ENCODE results near the gene NAXD. TPM values are rescaled to one million over a fixed set of nuclear protein-coding genes. Genes with fewer than 3 reads are reported as not detected.

Gene NAXD
- total and polyA plus RNA-seq, 2 experiments from 2014 or later: 16.9 to 18.5 TPM

GRCh38 chr13:110600980-110601379, 14.4 kb upstream of the NAXD start:
- Mint-ChIP-seq H3K36me3 (ENCODE audit: low read depth) (peaks cover 3% of the 10 kb centered on the region; the same call in 1 of the 3 replicates), H3K4me1 (peaks cover 3% of the 10 kb centered on the region; the same call in 1 of the 3 replicates), H3K4me3 (no peak overlapping the region), H3K9me3 (peaks cover 7% of the 10 kb centered on the region; the same call in 2 of the 3 replicates), H3K27me3 (ENCODE audit: insufficient read depth, low read depth, poor library complexity) (peaks cover 7% of the 10 kb centered on the region), H3K27ac (no peak overlapping the region)
- Histone ChIP-seq H3K4me1 (ENCODE audit: insufficient read depth) (no peaks in the 10 kb centered on the region), H3K9me2 (ENCODE audit: insufficient read depth) (no peaks in the 10 kb centered on the region), H3K4me3 (no peak overlapping the region), H3K27ac (ENCODE audit: low read depth) (no peak overlapping the region), H3F3A (replicated peaks; ENCODE audit: low read depth) (no peaks in the 10 kb centered on the region), H3K36me3 (ENCODE audit: insufficient read depth) (no peaks in the 10 kb centered on the region), H4K20me1 (replicated peaks; ENCODE audit: insufficient read depth) (no peaks in the 10 kb centered on the region), H2AFZ (no peak overlapping the region), H3K79me2 (replicated peaks; ENCODE audit: insufficient read depth) (no peaks in the 10 kb centered on the region), H3K27me3 (ENCODE audit: insufficient read depth) (no peaks in the 10 kb centered on the region), H3K4me2 (no peak overlapping the region)
- no peak for TF ChIP-seq EZH2phosphoT487 (IDR thresholded peaks at IDR 0.05; ENCODE audit: unreplicated experiment)
- no peak for TF ChIP-seq CREB1 (CRISPR knock-in tag; IDR thresholded peaks at IDR 0.05; ENCODE audit: low read depth)
- TF ChIP-seq CTCF (conservative IDR thresholded peaks at IDR 0.05; ENCODE audit: low read depth in 2 of 2): no peak
- no peak for TF ChIP-seq POLR2AphosphoS5 (IDR thresholded peaks at IDR 0.05; ENCODE audit: low read depth)
- no peak for DNase-seq (ENCODE audit: low spot score)
- ATAC-seq: no peak

- DNase-seq (ENCODE audit: low spot score) (no peak), ATAC-seq (no peak)
- no peaks in the 10 kb centered on the region for H3K36me3 ChIP-seq (ENCODE audit: insufficient read depth)
- Mint-ChIP-seq H3K4me1 (peaks cover 3% of the 10 kb centered on the region), H3K27me3 (ENCODE audit: insufficient read depth, low read depth, poor library complexity) (peaks cover 7% of the 10 kb centered on the region), H3K9me3 (peaks cover 18% of the 10 kb centered on the region), H3K27ac (no peak overlapping the region), H3K4me3 (no peak overlapping the region), H3K36me3 (ENCODE audit: low read depth) (peaks cover 7% of the 10 kb centered on the region)
- H3K9me2 ChIP-seq (ENCODE audit: insufficient read depth): no peaks in the 10 kb centered on the region
- H3K27ac ChIP-seq (ENCODE audit: low read depth): no peak overlapping the region
- no peaks in the 10 kb centered on the region for H3F3A ChIP-seq (replicated peaks; ENCODE audit: low read depth)
- H3K27me3 ChIP-seq (ENCODE audit: insufficient read depth): no peaks in the 10 kb centered on the region
- H3K4me2 ChIP-seq: no peak overlapping the region
- H3K79me2 ChIP-seq (replicated peaks; ENCODE audit: insufficient read depth): no peaks in the 10 kb centered on the region
- H3K4me3 ChIP-seq: no peak overlapping the region
- no peaks in the 10 kb centered on the region for H4K20me1 ChIP-seq (replicated peaks; ENCODE audit: insufficient read depth)
- no peak overlapping the region for H2AFZ ChIP-seq
- peaks cover 2% of the 10 kb centered on the region; the same call in 1 of the 2 replicates for H3K4me1 ChIP-seq (ENCODE audit: insufficient read depth)
- no peak for TF ChIP-seq CTCF (conservative IDR thresholded peaks at IDR 0.05; ENCODE audit: low read depth in 2 of 2)
- TF ChIP-seq EZH2 (IDR thresholded peaks at IDR 0.05; ENCODE audit: low read depth, unreplicated experiment): no peak
- TF ChIP-seq ZNF462 (CRISPR knock-in tag; IDR thresholded peaks at IDR 0.05): no peak
- TF ChIP-seq CREB1 (CRISPR knock-in tag; IDR thresholded peaks at IDR 0.05; ENCODE audit: low read depth): no peak
- no peak for TF ChIP-seq POLR2AphosphoS5 (IDR thresholded peaks at IDR 0.05; ENCODE audit: low read depth)
- TF ChIP-seq NANOG (IDR thresholded peaks at IDR 0.05; ENCODE audit: borderline replicate concordance): no peak
Measured at GRCh38 chr13:110605132-110605531, 10.2 kb upstream of the NAXD start.

Measured in GM23338 (cell line).